ENCODE measurements around the gene CAMSAP1.

DNA sequence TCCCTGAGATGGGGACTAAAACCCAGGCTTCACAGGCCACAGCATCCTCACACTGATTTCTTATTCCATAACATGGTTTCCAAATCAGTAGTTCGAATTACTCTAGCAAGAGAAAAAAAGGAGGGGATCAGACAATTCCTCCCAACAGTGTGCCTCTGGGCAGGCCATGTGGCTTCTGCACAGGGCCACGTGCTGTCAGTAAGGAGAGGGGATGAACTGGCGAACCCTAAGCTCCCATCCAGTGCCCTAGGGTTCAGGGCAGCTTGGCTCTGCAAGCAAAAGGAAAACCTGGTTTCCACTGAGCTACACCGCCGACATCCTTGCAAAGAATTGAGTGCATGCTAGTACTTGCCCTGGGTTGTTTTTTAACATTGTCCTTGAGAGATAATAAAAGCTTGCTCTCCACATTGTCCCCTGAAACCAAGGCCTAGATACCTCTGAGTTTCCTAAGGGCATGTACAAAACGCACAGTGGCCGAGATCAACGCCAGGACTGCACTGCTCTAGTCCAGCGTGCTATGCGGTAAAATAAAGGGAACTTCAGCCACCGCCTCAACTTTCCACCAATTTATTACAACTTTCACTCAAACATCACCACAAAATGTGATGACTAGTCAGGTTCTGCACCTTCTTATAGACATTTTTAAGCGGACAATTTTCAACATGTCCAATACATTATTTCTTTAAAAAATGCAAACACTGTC is 4.5 kb downstream of the CAMSAP1 start:
- TF ChIP-seq JUND (IDR thresholded peaks at IDR 0.05; ENCODE audit: low read depth, low read length) = no peak
- TF ChIP-seq KDM1A (IDR thresholded peaks at IDR 0.05; ENCODE audit: borderline replicate concordance) = no peak
- no peak for TF ChIP-seq RELA (IDR thresholded peaks at IDR 0.05; ENCODE audit: borderline replicate concordance, partially characterized antibody)
- TF ChIP-seq, protein P1, sequence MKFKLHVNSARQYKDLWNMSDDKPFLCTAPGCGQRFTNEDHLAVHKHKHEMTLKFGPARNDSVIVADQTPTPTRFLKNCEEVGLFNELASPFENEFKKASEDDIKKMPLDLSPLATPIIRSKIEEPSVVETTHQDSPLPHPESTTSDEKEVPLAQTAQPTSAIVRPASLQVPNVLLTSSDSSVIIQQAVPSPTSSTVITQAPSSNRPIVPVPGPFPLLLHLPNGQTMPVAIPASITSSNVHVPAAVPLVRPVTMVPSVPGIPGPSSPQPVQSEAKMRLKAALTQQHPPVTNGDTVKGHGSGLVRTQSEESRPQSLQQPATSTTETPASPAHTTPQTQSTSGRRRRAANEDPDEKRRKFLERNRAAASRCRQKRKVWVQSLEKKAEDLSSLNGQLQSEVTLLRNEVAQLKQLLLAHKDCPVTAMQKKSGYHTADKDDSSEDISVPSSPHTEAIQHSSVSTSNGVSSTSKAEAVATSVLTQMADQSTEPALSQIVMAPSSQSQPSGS (IDR thresholded peaks at IDR 0.05; ENCODE audit: low read length) = no peak
- no peak for TF ChIP-seq EGR1 (IDR thresholded peaks at IDR 0.05; ENCODE audit: borderline replicate concordance in 1 of 2, low read depth in 2 of 2, low read length in 2 of 2)
- TF ChIP-seq POLR2A (IDR thresholded peaks at IDR 0.05; ENCODE audit: low read depth, low read length) = no peak
- TF ChIP-seq, protein P2, sequence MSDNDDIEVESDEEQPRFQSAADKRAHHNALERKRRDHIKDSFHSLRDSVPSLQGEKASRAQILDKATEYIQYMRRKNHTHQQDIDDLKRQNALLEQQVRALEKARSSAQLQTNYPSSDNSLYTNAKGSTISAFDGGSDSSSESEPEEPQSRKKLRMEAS (IDR thresholded peaks at IDR 0.05; ENCODE audit: low read depth, low read length) = no peak
- TF ChIP-seq BHLHE40 (IDR thresholded peaks at IDR 0.05; ENCODE audit: borderline replicate concordance in 1 of 2, low read depth in 2 of 2, low read length in 1 of 2) = no peak
- TF ChIP-seq, protein P3, sequence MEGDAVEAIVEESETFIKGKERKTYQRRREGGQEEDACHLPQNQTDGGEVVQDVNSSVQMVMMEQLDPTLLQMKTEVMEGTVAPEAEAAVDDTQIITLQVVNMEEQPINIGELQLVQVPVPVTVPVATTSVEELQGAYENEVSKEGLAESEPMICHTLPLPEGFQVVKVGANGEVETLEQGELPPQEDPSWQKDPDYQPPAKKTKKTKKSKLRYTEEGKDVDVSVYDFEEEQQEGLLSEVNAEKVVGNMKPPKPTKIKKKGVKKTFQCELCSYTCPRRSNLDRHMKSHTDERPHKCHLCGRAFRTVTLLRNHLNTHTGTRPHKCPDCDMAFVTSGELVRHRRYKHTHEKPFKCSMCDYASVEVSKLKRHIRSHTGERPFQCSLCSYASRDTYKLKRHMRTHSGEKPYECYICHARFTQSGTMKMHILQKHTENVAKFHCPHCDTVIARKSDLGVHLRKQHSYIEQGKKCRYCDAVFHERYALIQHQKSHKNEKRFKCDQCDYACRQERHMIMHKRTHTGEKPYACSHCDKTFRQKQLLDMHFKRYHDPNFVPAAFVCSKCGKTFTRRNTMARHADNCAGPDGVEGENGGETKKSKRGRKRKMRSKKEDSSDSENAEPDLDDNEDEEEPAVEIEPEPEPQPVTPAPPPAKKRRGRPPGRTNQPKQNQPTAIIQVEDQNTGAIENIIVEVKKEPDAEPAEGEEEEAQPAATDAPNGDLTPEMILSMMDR (IDR thresholded peaks at IDR 0.05 in 2 of 3, conservative IDR thresholded peaks at IDR 0.05 in 1 of 3; ENCODE audit: control insufficient read depth in 2 of 3, extremely low read depth in 1 of 3, insufficient read depth in 1 of 3, low read depth in 3 of 3, low read length in 3 of 3) = no peak
- TF ChIP-seq, protein P4, sequence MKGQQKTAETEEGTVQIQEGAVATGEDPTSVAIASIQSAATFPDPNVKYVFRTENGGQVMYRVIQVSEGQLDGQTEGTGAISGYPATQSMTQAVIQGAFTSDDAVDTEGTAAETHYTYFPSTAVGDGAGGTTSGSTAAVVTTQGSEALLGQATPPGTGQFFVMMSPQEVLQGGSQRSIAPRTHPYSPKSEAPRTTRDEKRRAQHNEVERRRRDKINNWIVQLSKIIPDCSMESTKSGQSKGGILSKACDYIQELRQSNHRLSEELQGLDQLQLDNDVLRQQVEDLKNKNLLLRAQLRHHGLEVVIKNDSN (IDR thresholded peaks at IDR 0.05; ENCODE audit: borderline replicate concordance, extremely low read length, insufficient read depth, low read depth, low read length) = no peak
- TF ChIP-seq SUZ12 (IDR thresholded peaks at IDR 0.05; ENCODE audit: unreplicated experiment) = no peak
- no peak for TF ChIP-seq RAD21 (IDR thresholded peaks at IDR 0.05; ENCODE audit: insufficient read depth, low read depth, low read length)
- no peak for TF ChIP-seq RAD51 (IDR thresholded peaks at IDR 0.05)
- TF ChIP-seq NRF1 (conservative IDR thresholded peaks at IDR 0.05; ENCODE audit: low read depth, low read length) = no peak
